CD4-positive, alpha-beta T cell (primary cell): ENCODE data around the gene VPS13A. TPM values are rescaled to one million over a fixed set of nuclear protein-coding genes. Genes with fewer than 3 reads are reported as not detected.
"Not testable (repeated sequence)": the region's sequence is repeated elsewhere in the genome, so short reads cannot be mapped to it uniquely, and the experiment has no call there.

ENCODE experiments used
- ATAC-seq: fragments of 200-7000 bp; cut with Tn5 transposase; one replicate; pipeline ENCODE4 v1.10.0; 2022; ENCODE audit warnings: mild to moderate bottlenecking; ENCODE audit not compliant: poor library complexity
- CTCF ChIA-PET: fragments of 350-600 bp; sonication (Branson Sonifier 250); formaldehyde crosslinking; loops from one replicate; lab custom pipeline; 2021; ENCODE audit warnings: antibody characterized with exemption, inconsistent platforms; lab: Charles Lee
- POLR2A ChIA-PET: fragments of 350-600 bp; sonication (Branson Sonifier 250); formaldehyde crosslinking; loops from one replicate; lab custom pipeline; 2021; ENCODE audit warnings: antibody characterized with exemption, inconsistent platforms; lab: Charles Lee
- DNase-seq, 14 experiments: peaks; one replicate each; pipeline ENCODE4 v3.0.0-alpha.2; 2013 to 2020; ENCODE audit warnings: mixed read lengths in 2 of 14
- H3K27ac ChIP-seq, 2 donors: one replicate each; pipeline versions ENCODE4 v1.5.1 to v1.7.0; 2013; ENCODE audit warnings: low read length in 2 of 2, low read depth in 1 of 2, mild to moderate bottlenecking in 1 of 2
- H3K27me3 ChIP-seq, 2 experiments: 1 replicate in 1 of 2; 2 replicates in 1 of 2; pipeline versions ENCODE4 v1.6.1 to v1.7.0; 2013; ENCODE audit warnings: low read length in 2 of 2, control low read depth in 1 of 2, mild to moderate bottlenecking in 1 of 2, moderate library complexity in 1 of 2; ENCODE audit not compliant: insufficient read depth in 2 of 2, control insufficient read depth in 1 of 2
- H3K36me3 ChIP-seq: one replicate; pipeline ENCODE4 v1.6.1; 2013; ENCODE audit warnings: low read length, control low read depth; ENCODE audit not compliant: insufficient read depth
- H3K4me1 ChIP-seq: one replicate; pipeline ENCODE4 v1.6.1; 2013; ENCODE audit warnings: low read length, control low read depth; ENCODE audit not compliant: insufficient read depth
- H3K4me3 ChIP-seq: one replicate; pipeline ENCODE4 v1.5.1; 2013; ENCODE audit warnings: mild to moderate bottlenecking, low read length, moderate library complexity
- H3K9me3 ChIP-seq, 2 experiments: 1 replicate in 1 of 2; 2 replicates in 1 of 2; pipeline versions ENCODE4 v1.6.1 to v1.7.0; 2013; ENCODE audit warnings: low read length in 2 of 2, mild to moderate bottlenecking in 2 of 2, control low read depth in 1 of 2, moderate library complexity in 1 of 2; ENCODE audit not compliant: control insufficient read depth in 1 of 2, insufficient read depth in 1 of 2
- H3K27ac Mint-ChIP-seq: one replicate; pipeline ENCODE4 v1.8.0; 2020; ENCODE audit warnings: mixed read lengths
- H3K27me3 Mint-ChIP-seq: one replicate; pipeline ENCODE4 v1.8.0; 2021; ENCODE audit warnings: mixed read lengths
- H3K36me3 Mint-ChIP-seq: one replicate; pipeline ENCODE4 v1.8.0; 2021; ENCODE audit warnings: low read depth, mixed read lengths
- H3K4me1 Mint-ChIP-seq: one replicate; pipeline ENCODE4 v1.8.0; 2021; ENCODE audit warnings: low read depth, mixed read lengths
- H3K4me3 Mint-ChIP-seq: one replicate; pipeline ENCODE4 v1.8.0; 2020; ENCODE audit warnings: mild to moderate bottlenecking, mixed read lengths
- H3K9me3 Mint-ChIP-seq: one replicate; pipeline ENCODE4 v1.8.0; 2020; ENCODE audit warnings: mixed read lengths
- CTCF ChIP-seq: fragments of 200-600 bp; IDR thresholded peaks from one replicate; pipeline ENCODE4 v1.8.0; 2022; ENCODE audit warnings: antibody characterized with exemption, mild to moderate bottlenecking
- intact Hi-C, 2 experiments: fragments of 100-400 bp; cut with DNase I in 1 of 2; cut with micrococcal nuclease in 1 of 2; formaldehyde crosslinking; loops; one replicate each; pipeline versions ENCODE4 v1.15.1 to v1.9.0; 2023 to 2025; cut with DNase I, micrococcal nuclease
- total RNA-seq, 174 experiments: library from RNA in 2 of 174; stranded (reverse) in 2 of 174; gene quantifications; one replicate each; pipeline ENCODE4 v1.2.3 and lab custom pipeline; 2021 to 2026

VPS13A gene
- total RNA-seq, 2 experiments from 2014 or later: 37.3 to 41.1 TPM

DNA sequence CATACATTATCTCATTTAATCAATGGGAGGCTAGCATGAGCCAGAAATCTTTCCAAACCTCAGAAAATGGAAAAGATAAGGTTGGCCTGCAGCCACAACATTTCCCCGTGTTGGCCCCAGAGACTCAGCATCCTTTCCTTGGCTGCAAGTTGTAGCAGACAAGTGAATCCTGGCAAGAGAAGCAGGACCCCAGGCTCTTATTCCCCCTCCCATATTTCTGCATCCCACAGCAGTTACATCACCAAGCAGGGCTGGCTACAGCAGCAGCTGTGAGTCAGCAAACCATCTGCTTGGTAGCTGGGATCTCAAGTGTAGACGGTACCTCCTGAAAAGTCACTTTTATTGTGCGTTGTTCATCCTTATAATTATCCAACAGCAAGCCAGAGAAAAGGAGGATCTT, 258.4 kb downstream of the VPS13A start:
- DNase-seq: no peak
- Mint-ChIP-seq H3K9me3 (no peaks in the 10 kb centered on the region), H3K4me3 (no peak overlapping the region), H3K27me3 (peaks cover 5% of the 10 kb centered on the region), H3K4me1 (peaks cover 5% of the 10 kb centered on the region), H3K36me3 (no peaks in the 10 kb centered on the region), H3K27ac (no peak overlapping the region)
- no peaks in the 10 kb centered on the region for H3K27me3 ChIP-seq
- H3K4me3 ChIP-seq: no peak overlapping the region
- CTCF ChIA-PET: no interaction called here
- no peaks in the 10 kb centered on the region for H3K36me3 ChIP-seq
- POLR2A ChIA-PET: no interaction called here
- TF ChIP-seq CTCF: no peak
- H3K9me3 ChIP-seq: no peaks in the 10 kb centered on the region
- ATAC-seq: no peak
- H3K27ac ChIP-seq: no peak overlapping the region
- H3K4me1 ChIP-seq: peaks cover 5% of the 10 kb centered on the region
- intact Hi-C loops: no loop called here

DNA sequence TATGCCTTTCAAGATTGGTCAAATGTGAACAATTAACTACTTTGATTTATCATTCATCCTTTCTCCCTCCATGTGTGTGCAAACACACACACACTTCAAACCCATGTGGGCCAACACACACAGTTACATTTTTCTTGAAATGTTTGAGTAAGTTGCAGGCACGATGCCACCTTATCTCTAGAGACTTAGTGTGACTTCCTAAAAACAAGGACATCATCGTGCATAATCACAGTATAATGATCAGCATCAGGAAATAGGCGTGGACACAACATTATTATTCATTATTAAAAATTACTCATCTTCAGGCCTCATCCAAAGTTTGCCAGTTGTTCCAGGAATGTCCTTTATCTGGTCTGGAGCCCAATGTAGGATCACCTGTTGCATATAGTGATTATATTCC, 261.3 kb downstream of the VPS13A start:
- intact Hi-C loops: no loop called here
- no peak for DNase-seq
- H3K36me3 ChIP-seq: no peaks in the 10 kb centered on the region
- H3K4me1 Mint-ChIP-seq: peaks cover 3% of the 10 kb centered on the region
- ChIA-PET CTCF (no interaction called here), POLR2A (no interaction called here)
- no peaks in the 10 kb centered on the region for H3K36me3 Mint-ChIP-seq
- H3K4me3 ChIP-seq: no peak overlapping the region
- no peak for ATAC-seq
- peaks cover 5% of the 10 kb centered on the region for H3K4me1 ChIP-seq
- H3K27ac Mint-ChIP-seq: no peak overlapping the region
- TF ChIP-seq CTCF: no peak
- H3K27me3 Mint-ChIP-seq: peaks cover 3% of the 10 kb centered on the region
- H3K27ac ChIP-seq: no peak overlapping the region
- no peak overlapping the region for H3K4me3 Mint-ChIP-seq
- no peaks in the 10 kb centered on the region for H3K27me3 ChIP-seq
- H3K9me3 Mint-ChIP-seq: no peaks in the 10 kb centered on the region
- no peaks in the 10 kb centered on the region for H3K9me3 ChIP-seq

GRCh38 chr9:77440057-77440456, 262.7 kb downstream of the VPS13A start:
- no peaks in the 10 kb centered on the region for H3K27me3 Mint-ChIP-seq
- no peak overlapping the region for H3K27ac Mint-ChIP-seq
- H3K4me3 ChIP-seq: no peak overlapping the region
- no peaks in the 10 kb centered on the region for H3K4me1 ChIP-seq
- no peaks in the 10 kb centered on the region for H3K9me3 ChIP-seq
- no peaks in the 10 kb centered on the region for H3K4me1 Mint-ChIP-seq
- H3K27ac ChIP-seq: no peak overlapping the region
- H3K9me3 Mint-ChIP-seq: no peaks in the 10 kb centered on the region
- H3K4me3 Mint-ChIP-seq: no peak overlapping the region
- intact Hi-C loops: no loop called here
- no peak for TF ChIP-seq CTCF
- no peak for DNase-seq
- no peaks in the 10 kb centered on the region for H3K27me3 ChIP-seq
- ChIA-PET CTCF (no interaction called here), POLR2A (no interaction called here)
- no peaks in the 10 kb centered on the region for H3K36me3 Mint-ChIP-seq
- no peaks in the 10 kb centered on the region for H3K36me3 ChIP-seq
- ATAC-seq: no peak

GRCh38 chr9:77441124-77441523, 263.8 kb downstream of the VPS13A start:
- H3K27ac Mint-ChIP-seq, H3K27me3 Mint-ChIP-seq, H3K36me3 Mint-ChIP-seq, H3K9me3 ChIP-seq, H3K9me3 Mint-ChIP-seq, H3K4me3 Mint-ChIP-seq, H3K4me3 ChIP-seq, H3K4me1 Mint-ChIP-seq, H3K36me3 ChIP-seq, DNase-seq, H3K4me1 ChIP-seq, intact Hi-C loops, POLR2A ChIA-PET, H3K27me3 ChIP-seq, ATAC-seq, H3K27ac ChIP-seq, CTCF ChIA-PET: not testable (repeated sequence)
